GM23338 (cell line): ENCODE measurements around the gene FGF10.

Source experiments
- CREB1 ChIP-seq: fragments of 250-450 bp; sonication (Bioruptor Pico); IDR thresholded peaks from 2 replicates; pipeline ENCODE4 v1.5.0; 2020; ENCODE audit warnings: low read depth, mild to moderate bottlenecking, moderate library complexity
- CTCF ChIP-seq, 2 experiments: fragments of 200-600 bp in 1 of 2; sonication (generic) in 1 of 2; conservative IDR thresholded peaks; 2 replicates each; pipeline versions ENCODE4 v1.5.1 to v1.6.1; 2016 to 2017; ENCODE audit warnings: antibody characterized with exemption in 2 of 2, low read depth in 2 of 2, mild to moderate bottlenecking in 2 of 2, moderate library complexity in 1 of 2
- ETS1 ChIP-seq: IDR thresholded peaks from 2 replicates; pipeline ENCODE4 v1.6.1; 2016; ENCODE audit warnings: antibody characterized with exemption
- EZH2 ChIP-seq: fragments of 200-600 bp; sonication (generic); IDR thresholded peaks from one replicate; pipeline ENCODE4 v1.8.0; 2017; ENCODE audit warnings: antibody characterized with exemption, mild to moderate bottlenecking, low read depth; ENCODE audit not compliant: unreplicated experiment
- EZH2phosphoT487 ChIP-seq: fragments of 200-600 bp; sonication (generic); IDR thresholded peaks from one replicate; pipeline ENCODE4 v1.8.1; 2018; ENCODE audit warnings: antibody characterized with exemption; ENCODE audit not compliant: unreplicated experiment
- JUNB ChIP-seq: IDR thresholded peaks from one replicate; pipeline ENCODE4 v1.6.1; 2016; ENCODE audit warnings: antibody characterized with exemption; ENCODE audit not compliant: unreplicated experiment
- NANOG ChIP-seq: IDR thresholded peaks from 2 replicates; pipeline ENCODE4 v1.6.1; 2016; ENCODE audit warnings: antibody characterized with exemption, borderline replicate concordance
- POLR2AphosphoS5 ChIP-seq: IDR thresholded peaks from 2 replicates; pipeline ENCODE4 v1.6.1; 2016; ENCODE audit warnings: antibody characterized with exemption, low read depth
- REST ChIP-seq: IDR thresholded peaks from one replicate; pipeline ENCODE4 v1.6.1; 2018; ENCODE audit warnings: antibody characterized with exemption; ENCODE audit not compliant: unreplicated experiment
- STAT1 ChIP-seq: IDR thresholded peaks from one replicate; pipeline ENCODE4 v1.6.1; 2016; ENCODE audit warnings: antibody characterized with exemption; ENCODE audit not compliant: unreplicated experiment
- ZNF331 ChIP-seq: fragments of 250-450 bp; sonication (Bioruptor Pico); IDR thresholded peaks from 2 replicates; pipeline ENCODE4 v1.5.0; 2020; ENCODE audit warnings: low read depth, mild to moderate bottlenecking, moderate library complexity

GRCh38 chr5:44388321-44389089 is 715 bp downstream of the FGF10 start:
- no peak for TF ChIP-seq REST
- TF ChIP-seq CTCF (conservative IDR thresholded peaks at IDR 0.05; ENCODE audit: low read depth in 2 of 2), result no peak
- TF ChIP-seq CREB1 (CRISPR knock-in tag), result no peak
- no peak for TF ChIP-seq EZH2phosphoT487
- no peak for TF ChIP-seq ZNF331 (CRISPR knock-in tag)
- TF ChIP-seq EZH2, result no peak
- no peak for TF ChIP-seq POLR2AphosphoS5
- TF ChIP-seq JUNB, result no peak
- TF ChIP-seq ETS1, result no peak
- TF ChIP-seq STAT1, result no peak
- TF ChIP-seq NANOG, result no peak
